HL-60 (cell line): ENCODE data around the gene PKD1.
"Not testable (repeated sequence)": the region's sequence is repeated elsewhere in the genome, so short reads cannot be mapped to it uniquely, and the experiment has no call there.

ENCODE experiments used
- CTCF ChIP-seq: IDR thresholded peaks from one replicate; pipeline ENCODE4 v1.5.1; 2011; ENCODE audit warnings: low read length, control low read depth, inconsistent platforms; ENCODE audit not compliant: insufficient read depth
- POLR2AphosphoS5 ChIP-seq: IDR thresholded peaks from 2 replicates; pipeline ENCODE4 v1.6.1; 2012; ENCODE audit warnings: low read depth
- TF ChIP-seq, protein P1 (sequence below): IDR thresholded peaks from 2 replicates; pipeline ENCODE4 v1.6.1; 2012; ENCODE audit warnings: low read depth; ENCODE audit not compliant: insufficient replicate concordance

- TF ChIP-seq CTCF, POLR2AphosphoS5: not testable (repeated sequence)
- TF ChIP-seq, protein P1, sequence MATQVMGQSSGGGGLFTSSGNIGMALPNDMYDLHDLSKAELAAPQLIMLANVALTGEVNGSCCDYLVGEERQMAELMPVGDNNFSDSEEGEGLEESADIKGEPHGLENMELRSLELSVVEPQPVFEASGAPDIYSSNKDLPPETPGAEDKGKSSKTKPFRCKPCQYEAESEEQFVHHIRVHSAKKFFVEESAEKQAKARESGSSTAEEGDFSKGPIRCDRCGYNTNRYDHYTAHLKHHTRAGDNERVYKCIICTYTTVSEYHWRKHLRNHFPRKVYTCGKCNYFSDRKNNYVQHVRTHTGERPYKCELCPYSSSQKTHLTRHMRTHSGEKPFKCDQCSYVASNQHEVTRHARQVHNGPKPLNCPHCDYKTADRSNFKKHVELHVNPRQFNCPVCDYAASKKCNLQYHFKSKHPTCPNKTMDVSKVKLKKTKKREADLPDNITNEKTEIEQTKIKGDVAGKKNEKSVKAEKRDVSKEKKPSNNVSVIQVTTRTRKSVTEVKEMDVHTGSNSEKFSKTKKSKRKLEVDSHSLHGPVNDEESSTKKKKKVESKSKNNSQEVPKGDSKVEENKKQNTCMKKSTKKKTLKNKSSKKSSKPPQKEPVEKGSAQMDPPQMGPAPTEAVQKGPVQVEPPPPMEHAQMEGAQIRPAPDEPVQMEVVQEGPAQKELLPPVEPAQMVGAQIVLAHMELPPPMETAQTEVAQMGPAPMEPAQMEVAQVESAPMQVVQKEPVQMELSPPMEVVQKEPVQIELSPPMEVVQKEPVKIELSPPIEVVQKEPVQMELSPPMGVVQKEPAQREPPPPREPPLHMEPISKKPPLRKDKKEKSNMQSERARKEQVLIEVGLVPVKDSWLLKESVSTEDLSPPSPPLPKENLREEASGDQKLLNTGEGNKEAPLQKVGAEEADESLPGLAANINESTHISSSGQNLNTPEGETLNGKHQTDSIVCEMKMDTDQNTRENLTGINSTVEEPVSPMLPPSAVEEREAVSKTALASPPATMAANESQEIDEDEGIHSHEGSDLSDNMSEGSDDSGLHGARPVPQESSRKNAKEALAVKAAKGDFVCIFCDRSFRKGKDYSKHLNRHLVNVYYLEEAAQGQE = not testable (repeated sequence)
Measured at GRCh38 chr16:2126928-2127556, 8.7 kb downstream of the PKD1 start.
